ENCODE measurements around the gene CC2D1A. TPM values are rescaled to one million over a fixed set of nuclear protein-coding genes. Genes with fewer than 3 reads are reported as not detected.

Gene CC2D1A
- polyA plus RNA-seq, 12 donors = 7.6 to 28.3 (median 12.1) TPM; not detected in 1

GRCh38 chr19:13934785-13935109 is 28.7 kb downstream of the CC2D1A start:
- DNase-seq = no peak

DNA sequence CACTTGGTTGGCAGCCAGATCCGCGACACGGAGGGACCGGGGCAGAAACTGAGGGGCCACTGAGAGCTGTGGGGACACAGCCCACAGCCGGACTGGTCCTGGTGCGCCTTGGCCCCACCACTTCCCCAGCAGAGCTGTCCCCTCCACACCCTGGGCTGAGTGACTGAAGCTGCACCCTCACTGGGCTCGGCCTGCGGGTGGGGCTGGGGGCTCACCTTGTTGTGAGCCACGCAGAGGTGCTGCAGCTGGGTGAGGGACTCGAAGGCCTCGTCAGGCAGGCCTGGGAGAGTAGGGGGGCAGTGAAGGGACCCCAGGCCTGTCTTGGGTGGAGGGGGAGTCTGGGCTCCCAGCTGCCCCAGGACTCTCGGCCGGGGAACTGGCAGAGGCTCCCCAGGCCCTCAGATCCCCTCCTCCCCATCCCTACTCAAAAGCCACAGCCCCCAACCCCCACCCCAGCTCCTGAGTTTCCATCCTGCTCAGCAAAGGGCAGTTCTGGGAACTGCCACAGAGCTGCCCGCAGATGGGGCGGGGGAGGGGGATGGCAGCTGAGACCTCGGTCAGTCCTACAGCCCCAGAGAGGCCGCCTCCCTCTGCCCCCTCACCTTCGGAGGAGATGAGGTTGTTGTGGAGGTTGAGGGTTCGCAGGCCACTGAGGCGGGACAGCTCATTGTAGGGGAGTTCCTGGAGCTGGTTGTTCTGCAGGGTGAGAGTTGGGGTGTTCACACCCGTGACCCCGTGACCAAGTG is 29.9 kb downstream of the CC2D1A start:
- no peak for DNase-seq

DNA sequence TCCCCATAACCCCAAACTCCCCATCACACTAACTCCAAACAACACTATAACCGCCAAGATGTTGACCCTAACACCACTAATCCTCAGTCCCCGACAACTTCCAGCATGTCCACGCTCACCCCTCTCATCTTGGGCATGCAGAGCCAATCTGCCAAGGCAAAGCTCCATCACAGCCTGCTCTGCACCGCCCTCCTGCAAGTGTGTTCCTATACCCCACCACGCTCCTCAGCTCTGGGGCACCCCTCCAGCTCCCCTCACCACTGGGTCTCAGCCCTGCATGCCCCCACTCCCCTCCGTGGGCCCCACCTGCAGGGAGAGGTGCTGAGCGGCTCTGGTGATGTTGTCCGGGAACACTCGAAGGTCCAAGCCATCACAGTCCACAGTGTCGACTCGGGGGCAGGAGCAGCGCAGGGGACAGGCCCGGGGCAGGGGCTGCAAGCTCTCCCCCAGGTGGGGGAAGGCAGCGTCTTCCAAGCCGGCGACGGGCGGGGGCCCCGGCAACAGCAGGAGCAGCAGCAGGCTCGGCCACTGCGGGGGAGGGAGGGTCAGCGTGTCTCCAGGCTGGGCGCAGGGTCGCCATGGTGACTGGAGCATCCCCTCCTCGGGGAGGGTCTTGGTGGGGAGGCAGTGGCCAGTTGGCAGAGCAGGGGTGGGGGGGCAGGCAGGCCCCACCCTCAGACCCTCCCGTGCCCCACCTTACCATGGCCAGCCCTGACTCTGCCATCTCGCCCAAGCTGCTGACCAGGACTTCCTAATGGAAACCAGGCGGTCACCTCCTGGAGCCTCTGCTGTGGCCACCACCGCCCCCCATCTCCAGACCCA is 31.7 kb downstream of the CC2D1A start:
- DNase-seq = no peak

DNA sequence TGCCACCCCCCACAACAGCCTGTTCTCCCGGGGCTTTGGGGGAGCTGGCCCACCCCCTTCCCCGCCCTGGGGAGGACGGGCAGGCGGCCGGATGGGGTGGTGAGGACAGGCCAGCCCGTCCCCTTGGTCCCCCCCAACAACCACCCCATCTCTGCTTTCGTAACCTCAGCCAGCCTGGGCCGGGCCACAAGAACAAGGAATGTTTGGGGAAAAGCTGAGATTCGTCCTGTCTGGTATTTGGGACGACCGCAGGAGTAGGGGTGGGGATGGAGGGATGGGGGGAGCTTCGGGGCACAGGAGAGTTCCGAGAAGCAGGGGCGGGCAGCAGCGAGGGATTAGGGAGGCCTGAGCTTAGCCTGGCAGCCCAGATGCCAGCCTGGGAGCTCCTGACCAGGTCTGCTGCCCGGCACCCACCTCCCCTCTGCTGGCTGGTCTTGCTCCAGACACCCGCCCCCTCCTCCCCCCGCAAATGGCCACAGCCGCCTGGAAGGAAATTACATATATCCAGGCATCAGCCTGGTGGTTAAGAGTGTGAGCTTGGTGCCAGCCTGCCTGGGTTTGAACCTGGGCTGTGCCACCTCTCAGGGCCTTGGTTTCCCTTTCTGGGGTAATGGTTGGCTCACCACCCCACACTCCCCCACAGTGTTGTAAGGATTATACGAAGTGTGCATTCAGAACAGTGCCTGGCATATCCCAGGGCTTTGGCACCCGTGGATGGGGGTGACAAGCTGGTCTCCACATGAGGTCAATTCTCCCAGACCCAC is 32.5 kb downstream of the CC2D1A start, which contains the start of gene PODNL1:
PODNL1 (minus strand) TSS at position 117 of the 764 bp plus-strand sequence. CDS start 236 bp downstream, outside the sequence.
- DNase-seq = no peak

GRCh38 chr19:13942023-13942684 is 36.2 kb downstream of the CC2D1A start:
- DNase-seq = no peak

- no peak for DNase-seq
Measured at GRCh38 chr19:13946414-13946813, 40.4 kb downstream of the CC2D1A start.

DNA sequence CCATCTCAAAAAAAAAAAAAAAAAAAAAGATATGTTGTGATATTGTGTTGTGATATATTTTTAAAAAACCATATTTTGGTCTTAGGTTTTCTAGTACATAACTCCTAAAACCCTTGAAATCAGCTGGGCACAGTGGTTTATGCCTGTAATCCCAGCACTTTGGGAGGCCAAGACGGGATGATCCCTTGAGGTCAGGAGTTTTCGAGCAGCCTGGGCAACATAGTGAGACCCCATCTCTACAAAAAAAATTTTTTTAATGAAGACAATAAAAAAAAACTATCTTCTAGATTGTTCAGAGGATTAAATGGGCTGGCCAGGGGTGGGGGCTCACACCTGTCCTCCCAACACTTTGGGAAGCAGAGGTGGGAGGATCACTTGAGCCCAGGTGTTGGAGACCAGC is 45.0 kb downstream of the CC2D1A start:
- no peak for DNase-seq

DNA sequence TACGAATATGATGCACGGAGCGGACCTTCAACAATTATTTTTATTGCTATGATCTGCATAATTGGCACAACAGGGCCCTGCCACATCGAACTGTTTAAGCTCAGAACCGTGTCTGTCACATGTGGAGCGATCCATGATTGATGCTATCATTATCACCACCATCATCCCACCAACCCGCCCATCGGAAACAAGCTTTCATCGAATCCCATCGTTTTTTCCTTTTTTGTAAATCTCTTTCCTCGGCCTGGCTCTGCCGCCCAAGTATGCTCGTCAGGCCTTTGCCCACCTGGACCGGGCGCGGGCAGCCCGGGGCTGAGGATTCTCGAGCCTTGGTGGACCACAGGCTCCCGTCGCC is 45.8 kb downstream of the CC2D1A start:
- no peak for DNase-seq

- peak; percentile 99 for DNase-seq
Measured at GRCh38 chr19:13952154-13952930, 46.3 kb downstream of the CC2D1A start, which contains the start of gene DCAF15. DCAF15 (plus strand) TSS chr19:13952509; CDS start chr19:13952513, 4 bp downstream.

GRCh38 chr19:13952931-13953531 is 47.0 kb downstream of the CC2D1A start:
- DNase-seq = no peak

DNA sequence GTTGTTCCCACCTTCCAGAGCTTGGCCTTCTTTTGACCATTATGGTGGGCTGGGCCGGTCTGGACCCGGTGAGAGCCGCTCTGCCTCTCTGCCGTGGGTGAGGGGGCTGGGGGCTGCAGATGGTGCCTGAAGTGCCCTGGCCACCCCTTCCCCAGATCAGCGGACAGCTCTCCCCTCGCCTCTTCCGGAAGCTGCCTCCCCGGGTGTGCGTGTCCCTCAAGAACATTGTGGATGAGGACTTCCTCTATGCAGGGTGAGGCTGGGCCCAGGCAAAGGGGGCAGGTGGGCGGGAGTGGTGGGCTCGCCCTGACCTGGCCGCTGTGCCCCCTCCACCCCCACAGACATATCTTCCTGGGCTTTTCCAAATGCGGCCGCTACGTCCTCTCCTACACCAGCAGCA is 48.2 kb downstream of the CC2D1A start:
- DNase-seq = no peak

DNA sequence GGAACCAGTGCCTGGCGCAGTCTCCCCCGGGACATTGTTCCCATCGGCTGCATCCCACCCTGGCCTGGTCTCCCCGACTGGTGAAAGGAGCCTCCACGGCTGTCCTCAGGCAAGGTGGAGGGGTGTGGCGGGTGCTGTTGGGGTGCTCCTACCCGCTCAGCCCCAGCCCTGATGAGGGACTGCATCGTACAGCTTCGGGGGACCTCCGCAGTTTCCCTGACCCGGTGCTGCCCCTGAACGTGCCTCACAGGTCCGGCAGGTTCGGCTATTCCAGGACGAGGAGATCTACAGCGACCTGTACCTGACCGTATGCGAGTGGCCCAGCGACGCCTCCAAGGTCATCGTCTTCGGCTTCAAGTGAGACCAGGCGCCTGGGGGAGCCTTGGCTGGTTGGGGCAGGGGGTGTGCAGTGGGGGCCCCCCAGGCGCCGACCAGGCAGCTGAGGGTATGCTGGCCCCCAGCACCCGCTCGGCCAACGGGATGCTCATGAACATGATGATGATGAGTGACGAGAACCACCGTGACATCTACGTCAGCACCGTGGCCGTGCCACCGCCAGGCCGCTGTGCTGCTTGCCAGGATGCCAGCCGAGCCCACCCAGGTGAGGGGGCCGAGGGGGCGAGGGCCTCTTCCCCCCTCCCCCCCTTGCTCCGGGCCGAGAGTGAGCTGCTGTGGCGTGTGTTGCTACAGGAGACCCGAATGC is 49.8 kb downstream of the CC2D1A start:
- no peak for DNase-seq

DNA sequence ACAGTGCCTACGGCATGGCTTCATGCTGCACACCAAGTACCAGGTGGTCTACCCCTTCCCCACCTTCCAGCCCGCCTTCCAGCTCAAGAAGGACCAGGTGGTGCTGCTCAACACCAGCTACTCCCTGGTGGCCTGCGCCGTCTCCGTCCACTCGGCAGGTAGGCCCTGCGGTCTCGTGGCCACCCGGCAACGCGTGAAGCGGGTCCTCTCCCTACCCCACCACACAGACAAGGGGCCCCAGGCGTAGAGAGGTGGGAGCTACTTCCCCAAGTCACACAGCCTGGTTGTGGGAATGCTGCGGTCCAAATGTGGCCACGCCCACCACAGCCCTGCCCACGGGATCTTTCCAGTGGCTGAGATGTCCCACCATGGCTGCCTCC is 50.4 kb downstream of the CC2D1A start:
- DNase-seq = no peak

DNA sequence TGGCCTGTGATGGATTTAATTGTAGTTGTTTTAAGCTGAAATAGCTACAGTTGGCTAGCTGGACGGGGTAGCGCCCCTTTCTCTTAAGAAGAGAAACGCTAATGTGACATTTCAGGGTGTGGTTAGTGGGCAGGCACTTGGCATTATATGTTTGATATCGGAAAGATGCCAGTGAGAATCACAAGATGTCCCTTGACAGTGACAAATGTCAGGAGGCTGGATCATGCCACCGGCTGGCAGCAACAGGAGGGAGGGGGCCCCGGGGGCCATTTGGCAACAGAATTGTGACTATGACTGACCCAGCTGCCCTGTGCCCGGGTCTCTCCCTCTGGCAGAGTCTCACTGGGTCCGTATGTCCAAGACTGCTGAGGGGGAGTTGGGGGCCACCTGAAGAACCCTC is 51.0 kb downstream of the CC2D1A start:
- no peak for DNase-seq

GRCh38 chr19:13958043-13958442 is 52.0 kb downstream of the CC2D1A start:
- no peak for DNase-seq

GRCh38 chr19:13959141-13959961 is 53.4 kb downstream of the CC2D1A start:
- no peak for DNase-seq

DNA sequence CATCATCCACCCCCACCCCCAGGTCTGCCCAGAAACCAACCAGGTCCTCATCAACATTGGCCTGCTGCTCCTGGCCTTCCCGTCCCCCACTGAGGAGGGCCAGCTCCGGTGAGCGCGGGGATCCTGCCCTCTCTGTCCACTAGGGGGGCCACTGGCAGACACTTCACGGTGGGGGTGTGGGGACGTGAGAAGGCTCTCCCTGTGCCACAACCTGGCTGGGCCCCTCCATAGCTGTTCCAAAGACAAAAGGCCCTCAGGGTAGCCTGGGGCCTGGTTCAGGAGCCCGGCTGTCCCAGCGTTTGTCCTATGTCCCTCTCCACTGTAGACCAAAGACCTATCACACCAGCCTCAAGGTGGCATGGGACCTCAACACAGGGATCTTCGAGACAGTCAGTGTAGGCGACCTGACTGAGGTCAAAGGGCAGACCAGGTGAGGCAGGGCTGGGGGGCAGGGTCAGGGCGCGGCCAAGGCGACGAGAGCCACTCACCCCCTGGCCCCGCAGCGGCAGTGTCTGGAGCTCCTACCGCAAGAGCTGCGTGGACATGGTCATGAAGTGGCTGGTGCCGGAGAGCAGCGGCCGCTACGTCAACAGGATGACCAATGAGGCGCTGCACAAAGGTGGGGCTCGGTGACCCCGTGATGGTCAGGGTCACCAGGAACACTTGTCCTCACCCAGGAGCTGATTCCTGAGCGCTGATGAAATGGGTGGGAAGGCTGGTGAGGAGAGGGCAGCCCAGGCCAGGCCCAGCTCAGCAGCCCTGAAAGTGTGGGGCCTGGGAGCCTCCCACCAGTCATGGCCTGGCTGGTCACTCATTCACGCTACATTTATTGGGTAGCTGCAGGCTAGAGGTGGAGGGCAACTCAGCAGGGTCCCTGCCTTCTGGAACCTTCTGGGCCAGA is 54.2 kb downstream of the CC2D1A start:
- no peak for DNase-seq
